DOHH2 (cell line): ENCODE results near the gene PRDM10.

Source experiments
- CTCF ChIP-seq: fragments of 200-600 bp; sonication (generic); IDR thresholded peaks from one replicate; pipeline ENCODE4 v1.5.1; 2014; ENCODE audit warnings: antibody characterized with exemption, mild to moderate bottlenecking, low read depth, low read length; ENCODE audit not compliant: poor library complexity, severe bottlenecking
- EZH2phosphoT487 ChIP-seq: fragments of 200-600 bp; sonication (generic); IDR thresholded peaks from 2 replicates; pipeline ENCODE4 v1.6.1; 2017; ENCODE audit warnings: borderline replicate concordance, mild to moderate bottlenecking, antibody characterized with exemption, low read length, moderate library complexity, mixed read lengths

DNA sequence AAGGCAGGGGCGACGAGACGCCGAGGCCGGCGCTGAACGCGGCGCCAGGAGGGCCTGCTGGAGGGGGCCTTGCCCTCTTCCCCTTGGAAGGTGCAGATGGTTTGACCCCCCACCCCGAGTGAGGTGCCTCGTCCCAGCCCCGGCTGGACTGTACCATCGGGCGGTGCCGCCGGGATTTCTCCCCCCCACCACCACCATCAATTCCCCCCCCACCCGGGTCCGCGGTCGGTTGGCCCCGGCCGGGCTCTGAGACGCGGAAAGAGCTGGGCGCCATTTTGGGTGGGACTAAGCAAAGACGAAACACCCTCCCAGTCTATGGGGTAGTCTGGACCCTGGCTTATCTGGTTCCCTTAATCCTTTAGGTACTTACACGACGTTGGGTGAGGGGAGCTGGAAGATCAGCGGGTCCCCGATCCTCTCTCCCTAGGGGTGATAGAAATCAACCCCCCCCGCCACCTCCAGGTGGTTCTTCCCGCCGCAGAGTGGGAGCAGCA is at the start of gene PRDM10:
- TF ChIP-seq CTCF (no peak), EZH2phosphoT487 (no peak)
